Skin of body (tissue), 2 donors: ENCODE measurements around the gene LAMC3. TPM values are rescaled to one million over a fixed set of nuclear protein-coding genes. Genes with fewer than 3 reads are reported as not detected.

Experiments used
- DNase-seq: peaks from one replicate; lab custom pipeline; 2025; lab: John Stamatoyannopoulos, UW
- total RNA-seq: library from RNA; depleted of rRNA; stranded (reverse); fragments of >200 nt; gene quantifications from one replicate; pipeline ENCODE4 v1.2.3, GENCODE V29; 2014

Gene LAMC3
- total RNA-seq, result 8.1 TPM

DNA sequence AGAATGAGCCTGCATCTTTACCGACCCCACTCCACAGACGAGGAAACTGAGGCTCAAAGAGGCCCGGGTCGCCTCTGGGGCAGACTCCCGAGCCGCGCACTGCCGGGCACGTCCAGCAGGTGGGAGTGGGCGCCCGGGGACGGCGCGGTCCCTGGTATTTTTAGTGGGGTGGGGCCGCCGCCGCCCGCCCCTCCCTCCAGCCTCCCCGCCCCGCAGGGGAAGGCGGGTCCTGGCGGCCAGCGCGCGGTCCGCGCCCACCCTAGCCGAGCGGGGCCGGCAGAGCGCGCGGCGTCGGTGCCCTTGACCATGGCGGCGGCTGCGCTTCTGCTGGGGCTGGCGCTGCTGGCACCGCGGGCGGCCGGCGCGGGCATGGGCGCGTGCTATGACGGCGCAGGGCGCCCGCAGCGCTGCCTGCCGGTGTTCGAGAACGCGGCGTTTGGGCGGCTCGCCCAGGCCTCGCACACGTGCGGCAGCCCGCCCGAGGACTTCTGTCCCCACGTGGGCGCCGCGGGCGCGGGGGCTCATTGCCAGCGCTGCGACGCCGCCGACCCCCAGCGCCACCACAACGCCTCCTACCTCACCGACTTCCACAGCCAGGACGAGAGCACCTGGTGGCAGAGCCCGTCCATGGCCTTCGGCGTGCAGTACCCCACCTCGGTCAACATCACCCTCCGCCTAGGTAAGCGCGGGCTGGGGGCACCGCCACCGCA lies at the start of gene LAMC3:
LAMC3 (plus strand) TSS at position 266 of the 710 bp plus-strand sequence; CDS start at position 307, 41 bp downstream.
- no peak for DNase-seq

DNA sequence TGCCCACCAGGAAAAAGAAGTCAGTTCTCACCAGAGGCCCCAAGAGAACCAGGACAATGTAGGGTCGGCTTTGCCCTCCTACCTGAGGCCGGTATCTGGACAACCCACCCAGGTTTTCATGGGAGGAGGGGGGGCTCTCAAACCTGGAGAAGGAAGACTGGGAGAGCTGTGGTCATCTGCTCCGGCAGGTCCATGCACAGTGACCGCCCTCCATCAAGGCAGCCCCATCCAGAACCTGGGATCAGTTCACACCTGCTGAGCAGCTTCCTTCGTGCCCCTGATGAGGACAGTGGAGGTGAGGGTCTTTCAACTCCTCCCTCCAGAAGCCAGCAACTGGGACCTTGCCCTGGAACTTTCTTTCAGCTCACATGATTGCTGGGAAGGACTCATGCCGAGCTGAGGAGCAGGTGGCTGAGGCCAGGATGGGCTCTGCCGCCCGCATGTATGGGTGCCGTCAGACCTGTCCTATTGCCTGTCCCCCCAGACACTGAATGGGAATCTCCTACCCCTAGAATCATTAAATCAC lies 49.1 kb upstream of the LAMC3 start:
- no peak for DNase-seq

DNA sequence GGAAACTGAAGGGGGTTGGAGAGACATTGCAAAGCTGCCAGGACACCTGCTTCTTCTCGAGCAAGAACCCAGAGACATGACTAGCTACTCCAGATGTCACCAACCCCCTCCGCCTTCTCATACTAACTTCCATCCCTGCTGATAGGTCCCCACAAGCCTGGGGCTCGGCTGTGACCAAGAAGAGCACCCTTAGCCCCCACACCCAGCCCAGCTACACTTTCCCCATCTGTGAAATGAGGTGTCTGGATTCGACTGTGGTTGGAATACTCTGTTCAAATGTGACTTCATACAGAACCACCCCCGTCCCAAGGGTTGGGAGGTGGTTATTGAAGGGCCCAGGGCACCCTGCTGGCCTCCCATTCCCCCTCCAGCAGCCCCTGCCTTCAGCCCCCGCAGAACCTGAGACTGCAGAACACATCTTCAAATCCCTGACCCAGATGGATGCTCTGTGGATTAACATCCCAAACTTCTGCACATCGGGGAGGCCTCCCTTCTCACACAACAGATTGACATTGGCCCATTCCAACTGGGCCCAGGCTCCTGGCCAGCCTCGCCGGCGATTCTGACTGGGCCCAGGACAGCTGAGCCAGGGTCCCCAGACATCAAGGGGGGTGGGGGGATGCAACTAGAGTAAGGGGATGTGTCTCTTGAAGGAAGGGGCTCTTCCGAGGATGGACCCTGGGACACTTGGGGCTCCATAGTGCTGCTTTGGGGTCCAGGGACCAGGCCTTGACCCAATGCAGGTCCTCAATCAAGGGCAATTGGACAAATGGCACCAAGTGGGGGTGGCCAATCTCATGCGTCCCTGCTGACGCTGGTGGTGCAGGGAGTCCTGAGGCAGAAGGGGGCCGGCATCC lies 48.2 kb upstream of the LAMC3 start:
- DNase-seq, result no peak

DNA sequence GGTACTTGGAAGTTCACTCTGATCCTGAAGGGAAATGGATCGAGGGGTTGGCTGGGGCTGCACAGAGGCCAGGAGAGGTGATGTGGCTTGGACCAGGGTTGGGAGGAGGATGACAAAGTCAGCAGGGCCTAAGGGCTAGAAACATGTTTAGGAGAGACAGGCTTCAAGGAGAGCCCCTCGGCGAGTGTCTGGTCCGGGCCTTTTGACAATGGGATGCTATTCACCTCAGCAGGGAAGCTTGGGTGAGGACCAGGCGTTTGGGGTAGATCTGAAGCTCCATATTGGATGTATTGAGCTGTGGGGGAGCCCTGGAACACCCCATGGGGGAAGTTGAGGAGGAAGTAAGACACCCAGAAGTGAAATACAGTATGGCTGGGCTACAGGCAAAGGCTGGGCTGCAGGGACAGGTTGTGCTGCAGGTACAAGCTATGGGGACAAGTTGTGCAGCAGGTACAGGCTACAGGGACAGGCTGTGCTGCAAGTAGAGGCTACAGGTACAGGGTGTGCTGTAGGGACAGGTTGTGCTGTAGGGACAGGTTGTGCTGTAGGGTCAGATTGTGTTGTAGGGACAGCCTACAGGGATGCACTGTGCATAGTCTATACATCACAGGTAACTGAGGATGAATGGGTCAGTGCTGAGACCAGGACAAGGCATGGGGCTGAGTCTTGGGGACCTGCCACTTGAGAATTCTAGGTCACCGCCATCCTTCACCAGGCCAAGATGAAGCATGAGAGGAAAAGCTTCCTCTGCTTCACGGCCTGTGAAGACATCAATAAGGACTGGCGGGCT lies 47.3 kb upstream of the LAMC3 start:
- no peak for DNase-seq

- no peak for DNase-seq
Measured at GRCh38 chr9:130962418-130963316, 46.3 kb upstream of the LAMC3 start.

DNA sequence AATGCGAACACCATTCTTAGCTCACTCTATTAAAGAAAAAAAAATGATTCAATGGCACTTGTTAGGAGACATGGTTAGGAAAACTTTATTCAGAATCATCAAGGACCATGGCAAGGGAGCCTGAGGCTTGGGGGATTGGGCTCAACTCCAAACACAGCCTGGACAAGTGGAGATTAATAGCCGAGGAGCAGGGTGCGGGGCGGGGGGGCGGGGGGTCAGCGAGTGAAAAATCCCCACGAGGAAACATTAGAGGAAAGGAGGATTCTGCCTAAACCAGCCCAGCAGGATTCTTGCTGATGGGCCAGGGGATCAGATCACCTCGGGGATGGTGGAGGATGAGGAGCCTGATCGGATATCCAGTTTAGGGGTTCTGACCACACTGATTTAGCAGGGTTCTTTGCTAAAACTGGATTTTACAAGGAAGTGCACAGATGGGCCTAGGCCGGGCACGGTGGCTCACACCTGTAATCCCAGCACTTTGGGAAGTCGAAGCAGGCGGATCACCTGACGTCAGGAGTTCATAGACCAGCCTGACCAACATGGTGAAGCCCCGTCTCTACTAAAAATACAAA lies 45.6 kb upstream of the LAMC3 start:
- DNase-seq, result no peak

- no peak for DNase-seq
Measured at GRCh38 chr9:130963916-130964315, 45.1 kb upstream of the LAMC3 start.

DNA sequence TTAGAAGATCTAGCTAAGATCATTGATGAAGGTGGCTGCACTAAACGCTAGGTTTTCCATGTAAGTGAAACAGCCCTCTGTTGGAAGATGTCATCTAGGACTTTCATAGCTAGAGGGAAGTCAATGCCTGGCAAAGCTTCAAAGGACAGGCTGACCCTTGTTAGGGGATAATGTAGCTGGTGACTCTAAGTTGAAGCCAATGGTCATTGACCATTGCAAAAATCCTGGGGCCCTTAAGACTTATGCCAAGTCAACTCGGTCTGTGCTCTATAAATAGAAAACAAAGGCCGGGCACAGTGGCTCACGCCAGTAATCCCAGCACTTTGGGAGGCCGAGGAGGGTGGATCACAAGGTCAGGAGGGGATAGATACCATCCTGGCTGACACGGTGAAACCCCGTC lies 43.3 kb upstream of the LAMC3 start:
- no peak for DNase-seq

GRCh38 chr9:130970052-130970451 lies 38.9 kb upstream of the LAMC3 start:
- DNase-seq, result no peak

GRCh38 chr9:130970855-130971254 lies 38.1 kb upstream of the LAMC3 start:
- no peak for DNase-seq

DNA sequence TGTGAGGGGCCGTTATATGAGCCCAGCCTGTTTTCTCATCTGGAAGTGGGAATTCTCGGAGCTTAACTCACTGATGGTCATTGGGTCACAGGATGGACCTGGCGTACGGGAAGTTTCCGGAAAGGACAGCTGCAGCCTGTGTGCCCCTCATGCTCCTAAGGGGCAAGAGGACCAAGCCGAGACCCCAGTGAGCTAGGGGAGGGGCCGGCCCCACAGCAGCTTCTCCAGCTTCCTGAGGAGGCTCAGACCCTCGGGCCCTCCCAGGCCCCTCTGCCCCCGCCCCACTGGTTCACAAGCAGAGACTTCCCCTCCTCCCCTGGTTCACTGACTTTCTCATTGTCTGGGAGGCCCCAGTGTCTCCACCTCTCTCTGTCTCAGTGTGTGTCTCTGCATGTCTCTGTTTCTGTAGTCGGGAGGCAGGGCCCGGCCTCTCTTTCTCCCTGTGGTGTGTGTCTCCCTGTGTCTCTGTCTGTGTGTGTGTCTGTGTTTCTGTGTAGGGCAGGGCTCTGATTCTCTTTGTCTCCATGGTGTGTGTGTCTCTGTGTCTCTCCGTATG lies 37.6 kb upstream of the LAMC3 start:
- no peak for DNase-seq

DNA sequence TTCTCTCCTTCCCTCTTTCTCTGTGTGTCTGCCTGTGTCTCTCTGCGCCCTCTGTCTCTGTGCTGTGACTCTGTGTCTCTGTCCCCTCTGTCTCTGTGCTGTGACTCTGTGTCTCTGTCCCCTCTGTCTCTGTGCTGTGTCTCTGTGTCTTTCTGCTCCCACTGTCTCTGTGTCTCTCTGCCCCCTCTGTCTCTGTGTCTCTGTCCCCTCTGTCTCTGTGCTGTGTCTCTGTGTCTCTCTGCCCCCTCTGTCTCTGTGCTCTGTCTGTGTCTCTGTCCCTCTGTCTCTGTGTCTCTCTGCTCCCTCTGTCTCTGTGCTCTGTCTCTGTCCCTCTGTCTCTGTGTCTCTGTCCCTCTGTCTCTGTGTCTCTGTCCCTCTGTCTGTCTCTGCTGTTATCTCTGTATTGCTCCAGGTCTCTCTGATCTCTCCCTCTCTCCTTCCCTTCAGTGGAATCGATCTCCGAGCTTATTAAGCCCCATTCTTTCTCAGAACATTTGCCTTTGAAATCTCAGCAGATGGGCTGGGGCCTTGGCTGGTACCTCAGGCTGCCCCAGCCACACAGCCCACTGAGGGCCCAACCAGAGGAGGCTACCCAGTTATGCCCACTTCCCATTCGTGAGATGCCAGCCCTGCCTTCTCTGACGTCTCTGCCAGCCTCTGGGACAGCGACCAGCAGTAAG lies 36.6 kb upstream of the LAMC3 start:
- no peak for DNase-seq

DNA sequence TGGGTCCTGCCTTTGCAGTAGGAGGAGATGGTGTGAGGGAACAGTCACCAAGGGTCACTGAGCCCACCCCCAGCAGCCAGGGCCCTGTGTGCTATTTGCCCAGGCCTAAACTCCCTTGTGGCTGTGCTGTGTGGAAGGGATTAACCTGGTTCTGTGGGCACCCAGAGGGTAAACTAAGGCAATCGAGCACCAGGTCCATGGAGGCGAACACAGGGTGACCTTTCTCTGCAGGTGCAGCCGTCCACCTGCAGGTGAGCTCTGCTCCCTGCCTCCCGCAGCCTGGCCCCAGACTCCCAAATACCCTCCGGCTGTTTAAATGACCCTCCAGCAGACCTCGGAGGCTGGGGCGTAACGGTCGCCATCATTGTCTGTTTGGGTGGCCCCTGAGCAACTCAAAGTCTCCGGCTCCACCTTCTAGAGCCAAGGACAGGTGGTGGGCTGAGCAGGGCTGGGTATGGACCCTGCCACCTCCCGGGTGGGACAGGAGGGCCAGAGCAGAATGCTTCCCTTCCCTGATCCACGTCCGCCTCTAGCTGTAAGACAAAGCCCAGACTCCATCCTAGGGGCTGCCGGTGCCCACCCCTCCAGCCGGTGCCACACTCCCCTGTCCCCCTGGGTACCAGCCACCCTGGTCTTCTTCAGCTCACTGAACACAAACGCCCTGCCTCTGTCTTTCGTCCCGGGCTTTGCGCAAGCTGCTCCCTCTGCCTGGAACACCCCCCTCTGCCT lies 35.9 kb upstream of the LAMC3 start:
- DNase-seq, result no peak

DNA sequence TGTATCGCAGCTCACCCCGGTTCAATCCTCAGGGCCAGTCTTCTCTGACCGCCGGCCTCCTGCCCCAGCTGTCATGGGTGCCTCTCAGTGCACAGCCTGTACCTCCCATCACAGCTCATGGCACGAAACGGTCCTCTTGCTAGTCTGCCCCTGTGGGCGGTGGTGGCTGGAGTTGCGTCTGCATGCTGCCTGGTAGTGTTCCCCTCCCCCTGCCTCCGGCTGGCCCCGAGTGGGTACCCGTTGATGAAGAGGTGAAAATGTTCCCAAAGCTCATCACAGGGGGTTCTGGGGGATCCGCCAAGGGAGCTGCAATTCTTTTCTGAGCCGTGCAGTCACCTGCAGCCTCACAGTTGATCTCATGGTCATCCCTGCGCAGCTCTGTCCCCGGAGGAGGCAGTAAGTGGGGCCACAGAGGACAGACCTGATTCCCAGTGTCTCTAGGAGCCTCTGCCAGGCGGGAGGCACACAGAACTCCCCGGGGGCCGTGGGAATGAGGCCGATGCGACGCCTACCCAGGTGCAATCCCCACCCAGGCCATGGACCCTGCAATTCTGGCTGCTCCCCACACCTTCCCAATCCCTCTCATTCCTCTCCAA lies 35.2 kb upstream of the LAMC3 start:
- DNase-seq, result no peak

DNA sequence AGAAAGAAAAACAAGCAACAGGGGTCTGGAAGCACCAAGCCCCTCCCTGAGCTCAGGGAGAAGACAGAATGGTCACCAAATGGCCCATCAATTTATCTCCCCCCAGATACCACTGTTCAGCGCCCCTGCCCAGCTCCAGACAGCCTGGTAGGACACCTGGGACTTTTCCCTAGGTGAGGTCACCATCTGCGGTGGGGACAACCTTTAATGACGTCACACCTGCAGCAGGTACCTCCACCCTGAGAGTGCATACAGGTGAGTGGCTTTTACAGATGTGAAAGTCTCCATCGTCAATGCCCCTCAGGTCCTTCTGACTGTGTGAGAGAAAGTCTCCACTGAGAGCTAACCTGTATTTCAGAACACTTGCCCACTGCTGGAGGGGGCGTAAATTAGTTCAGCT lies 34.3 kb upstream of the LAMC3 start:
- DNase-seq, result no peak

GRCh38 chr9:130975156-130975555 lies 33.8 kb upstream of the LAMC3 start:
- DNase-seq, result no peak

- no peak for DNase-seq
Measured at GRCh38 chr9:130975932-130976841, 32.8 kb upstream of the LAMC3 start.
